HG02885 (cell line): ENCODE measurements around the gene SLC20A1.
A peak's percentile ranks its signal among the peaks of the same experiment; 100 is the strongest.
"Not testable (repeated sequence)": the region's sequence is repeated elsewhere in the genome, so short reads cannot be mapped to it uniquely, and the experiment has no call there.

Source experiments
- ATAC-seq: cut with Tn5 transposase; IDR thresholded peaks from one replicate; pipeline ENCODE4 v1.9.1; 2021; ENCODE audit warnings: mild to moderate bottlenecking; ENCODE audit not compliant: unreplicated experiment, poor library complexity

The SLC20A1 gene

GRCh38 chr2:112644933-112645309, 818 bp upstream of the SLC20A1 start:
- ATAC-seq: no peak

DNA sequence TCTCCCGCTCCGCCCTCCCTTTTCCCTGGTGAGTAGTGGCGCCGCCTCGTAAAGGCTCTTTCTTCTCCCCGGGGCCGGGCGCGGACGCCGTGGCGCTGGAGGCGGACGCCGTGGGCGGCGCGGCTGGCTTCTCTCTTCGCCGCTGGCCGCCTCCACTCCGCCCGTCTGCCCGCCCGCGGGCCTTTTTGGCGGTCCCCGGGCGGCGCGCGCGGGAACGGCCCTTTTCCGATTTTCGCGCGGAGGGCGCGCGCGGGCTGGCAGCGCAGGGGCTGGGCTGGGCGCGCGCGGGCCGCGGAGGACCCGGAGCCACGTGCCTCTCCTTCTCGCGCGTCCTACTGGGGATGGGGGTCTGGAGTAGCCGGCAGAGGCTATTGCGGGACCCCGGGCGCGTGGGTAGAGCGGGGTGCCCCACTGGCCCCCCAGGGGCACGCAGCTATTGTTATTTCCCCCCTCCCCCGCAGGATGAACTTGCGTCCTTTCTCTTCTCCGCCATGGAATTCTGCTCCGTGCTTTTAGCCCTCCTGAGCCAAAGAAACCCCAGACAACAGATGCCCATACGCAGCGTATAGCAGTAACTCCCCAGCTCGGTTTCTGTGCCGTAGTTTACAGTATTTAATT, 472 bp downstream of the SLC20A1 start:
- ATAC-seq: peak; percentile 24

GRCh38 chr2:112646791-112647689, 1.3 kb downstream of the SLC20A1 start:
- ATAC-seq: no peak

GRCh38 chr2:112648081-112648480, 2.3 kb downstream of the SLC20A1 start:
- no peak for ATAC-seq

- no peak for ATAC-seq
Measured at GRCh38 chr2:112656679-112657078, 10.9 kb downstream of the SLC20A1 start.

DNA sequence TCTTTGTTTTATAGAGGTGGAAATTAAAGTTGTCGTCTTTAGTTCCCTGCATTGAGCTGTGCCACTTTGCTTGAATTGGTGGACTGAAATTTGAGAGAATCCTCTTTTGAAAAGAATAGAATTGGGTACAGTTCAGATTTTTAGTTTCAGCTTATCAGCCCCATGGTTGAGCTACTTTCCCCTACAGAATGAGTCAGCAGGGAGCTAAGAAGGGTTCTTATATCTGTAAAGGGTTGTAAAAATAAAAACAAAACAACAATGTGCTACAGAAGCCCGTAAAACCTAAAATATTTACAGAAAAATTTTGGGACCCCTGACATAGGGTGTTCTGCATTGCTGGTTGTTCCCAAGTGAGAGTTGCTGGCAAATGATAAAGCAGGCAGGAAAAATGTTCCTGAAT, 12.6 kb downstream of the SLC20A1 start:
- no peak for ATAC-seq

DNA sequence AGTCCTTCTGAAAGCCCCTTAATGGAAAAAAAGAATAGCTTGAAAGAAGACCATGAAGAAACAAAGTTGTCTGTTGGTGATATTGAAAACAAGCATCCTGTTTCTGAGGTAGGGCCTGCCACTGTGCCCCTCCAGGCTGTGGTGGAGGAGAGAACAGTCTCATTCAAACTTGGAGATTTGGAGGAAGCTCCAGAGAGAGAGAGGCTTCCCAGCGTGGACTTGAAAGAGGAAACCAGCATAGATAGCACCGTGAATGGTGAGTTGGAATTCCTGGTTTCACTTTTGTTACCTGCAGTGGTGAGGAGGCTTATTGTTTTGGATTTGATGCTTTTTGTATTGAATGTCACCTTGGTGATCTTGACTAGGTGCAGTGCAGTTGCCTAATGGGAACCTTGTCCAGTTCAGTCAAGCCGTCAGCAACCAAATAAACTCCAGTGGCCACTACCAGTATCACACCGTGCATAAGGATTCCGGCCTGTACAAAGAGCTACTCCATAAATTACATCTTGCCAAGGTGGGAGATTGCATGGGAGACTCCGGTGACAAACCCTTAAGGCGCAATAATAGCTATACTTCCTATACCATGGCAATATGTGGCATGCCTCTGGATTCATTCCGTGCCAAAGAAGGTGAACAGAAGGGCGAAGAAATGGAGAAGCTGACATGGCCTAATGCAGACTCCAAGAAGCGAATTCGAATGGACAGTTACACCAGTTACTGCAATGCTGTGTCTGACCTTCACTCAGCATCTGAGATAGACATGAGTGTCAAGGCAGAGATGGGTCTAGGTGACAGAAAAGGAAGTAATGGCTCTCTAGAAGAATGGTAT, 13.3 kb downstream of the SLC20A1 start:
- no peak for ATAC-seq

GRCh38 chr2:112660138-112660537, 14.4 kb downstream of the SLC20A1 start:
- no peak for ATAC-seq

- ATAC-seq: no peak
Measured at GRCh38 chr2:112661656-112662305, 16.0 kb downstream of the SLC20A1 start.

GRCh38 chr2:112662704-112663103, 17.0 kb downstream of the SLC20A1 start:
- no peak for ATAC-seq

DNA sequence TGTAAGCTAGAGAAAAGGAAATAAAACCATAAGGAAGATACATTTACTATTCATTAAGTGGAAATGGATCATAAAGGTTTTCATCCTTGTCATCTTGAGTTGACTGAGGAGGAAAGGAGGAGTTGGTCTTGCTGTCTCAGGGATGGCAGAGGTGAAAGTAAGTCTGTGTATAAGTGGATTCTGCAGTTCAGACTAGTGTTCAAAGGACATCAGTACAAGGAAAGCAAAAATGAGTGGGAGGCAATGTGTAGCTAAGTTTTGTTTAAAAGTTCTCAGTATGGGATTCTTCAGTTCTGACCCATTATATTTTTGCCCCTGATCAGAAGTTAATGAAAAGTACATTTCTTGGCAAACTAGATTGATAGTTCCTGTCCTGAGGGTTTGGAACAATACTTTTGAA, 18.9 kb downstream of the SLC20A1 start:
- ATAC-seq: no peak

- no peak for ATAC-seq
Measured at GRCh38 chr2:112665113-112665780, 19.5 kb downstream of the SLC20A1 start.

DNA sequence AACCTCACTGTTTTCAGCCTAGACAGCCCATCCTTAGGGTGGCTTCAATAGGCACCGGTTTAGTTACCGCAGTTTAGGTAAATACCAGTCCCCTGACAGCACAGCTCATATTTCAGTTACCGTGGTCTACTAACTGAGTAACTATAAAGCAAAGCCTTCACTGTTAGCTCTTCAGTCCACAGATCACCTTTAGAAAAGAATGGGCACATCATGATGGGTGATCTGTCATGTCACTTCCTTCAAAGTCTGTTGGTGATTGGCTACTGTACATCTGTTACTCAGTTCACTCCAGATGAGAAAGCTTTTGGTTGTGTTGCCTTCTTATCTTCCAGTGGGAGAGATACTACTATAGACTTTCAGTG, 21.0 kb downstream of the SLC20A1 start:
- ATAC-seq: no peak

DNA sequence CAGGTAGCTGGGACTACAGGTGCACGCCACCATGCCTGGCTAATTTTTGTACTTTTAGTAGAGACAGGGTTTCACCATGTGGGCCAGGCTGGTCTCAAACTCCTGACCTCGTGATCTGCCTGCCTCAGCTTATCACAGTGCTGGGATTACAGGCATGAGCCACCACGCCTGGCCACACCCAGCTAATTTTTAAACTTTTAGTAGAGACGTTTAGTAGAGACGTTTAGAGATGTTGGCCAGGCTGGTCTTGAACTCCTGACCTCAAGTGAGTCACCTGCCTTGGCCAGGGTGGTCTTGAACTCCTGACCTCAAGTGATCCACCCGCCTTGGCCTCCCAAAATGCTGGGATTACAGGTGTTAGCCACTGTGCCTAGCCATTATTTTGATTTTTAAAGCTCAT, 21.8 kb downstream of the SLC20A1 start:
- not testable (repeated sequence) for ATAC-seq

GRCh38 chr2:112669667-112670066, 23.9 kb downstream of the SLC20A1 start:
- ATAC-seq: no peak

GRCh38 chr2:112670252-112671022, 24.7 kb downstream of the SLC20A1 start:
- ATAC-seq: no peak

- ATAC-seq: no peak
Measured at GRCh38 chr2:112671801-112672200, 26.1 kb downstream of the SLC20A1 start.

DNA sequence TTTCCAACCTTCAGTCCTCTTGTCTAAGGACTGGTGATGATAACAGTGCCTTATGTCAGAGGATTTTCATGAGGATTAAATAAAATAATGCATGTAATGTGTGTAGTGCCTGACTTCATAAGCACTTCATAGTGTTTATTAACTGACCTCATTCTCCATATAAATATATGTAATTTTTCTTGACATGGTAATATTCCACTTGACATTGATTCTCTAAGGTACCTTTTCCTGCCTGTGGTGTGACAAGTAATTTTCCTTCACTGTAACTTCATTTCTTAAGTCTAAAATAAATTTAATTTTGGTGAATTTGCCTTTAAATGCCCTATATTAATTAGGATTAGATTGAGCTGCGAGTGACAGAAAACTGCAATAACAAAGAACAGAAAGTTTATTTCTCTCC, 27.3 kb downstream of the SLC20A1 start:
- no peak for ATAC-seq

DNA sequence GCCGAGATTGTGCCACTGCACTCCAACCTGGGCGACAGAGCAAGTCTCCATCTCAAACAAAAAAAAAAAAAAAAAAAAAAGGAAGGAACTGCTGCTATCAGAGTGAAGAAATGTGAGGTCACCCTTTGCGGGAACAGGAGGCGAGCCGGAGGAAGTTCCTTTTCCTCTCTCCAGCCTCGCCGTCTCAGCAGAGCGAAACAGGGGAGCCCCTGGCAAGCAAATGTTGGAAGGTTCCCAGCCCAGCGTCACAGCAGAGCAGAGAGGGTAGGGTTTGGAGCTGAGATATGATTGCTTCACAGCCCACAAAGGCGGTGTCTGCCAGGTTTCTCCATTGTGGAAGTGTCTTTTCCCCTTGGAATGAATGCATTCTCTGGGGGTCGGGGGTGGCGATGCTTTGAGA, 28.5 kb downstream of the SLC20A1 start:
- no peak for ATAC-seq
